ENCODE results near the gene VTI1A. TPM values are rescaled to one million over a fixed set of nuclear protein-coding genes. Genes with fewer than 3 reads are reported as not detected.

VTI1A gene
- total RNA-seq, 1 experiment from 2014 or later: 44.4 TPM

- H3K4me3 Mint-ChIP-seq (ENCODE audit: unreplicated experiment): no peak overlapping the region
- ChIA-PET CTCF (interaction anchor here (1.1 kb wide), 1 partner anchor 228 kb away, joined by 3 read pairs; no protein-coding TSS in a partner anchor), POLR2A (no interaction called here)
- no TSS peak for BruUV-seq (replicated peaks)
- intact Hi-C loops (cut with micrococcal nuclease): no loop called here
- H3K36me3 Mint-ChIP-seq (ENCODE audit: insufficient read depth, unreplicated experiment): no peaks in the 10 kb centered on the region
- peak; percentile 34 for DNase-seq (ENCODE audit: unreplicated experiment)
- TF ChIP-seq CTCF (IDR thresholded peaks at IDR 0.05; ENCODE audit: unreplicated experiment): no peak
- peak overlapping the region; percentile 17 for H3K27ac Mint-ChIP-seq (ENCODE audit: low read depth, unreplicated experiment)
- H3K9me3 Mint-ChIP-seq (ENCODE audit: unreplicated experiment): peaks cover 12% of the 10 kb centered on the region
- peaks cover 12% of the 10 kb centered on the region for H3K4me1 Mint-ChIP-seq (ENCODE audit: insufficient read depth, unreplicated experiment)
- H3K27me3 Mint-ChIP-seq (ENCODE audit: insufficient read depth, unreplicated experiment): no peaks in the 10 kb centered on the region
Measured at GRCh38 chr10:112792487-112793201, 345.6 kb downstream of the VTI1A start.

GRCh38 chr10:112793202-112793921 is 346.3 kb downstream of the VTI1A start:
- intact Hi-C loops (cut with micrococcal nuclease): no loop called here
- ChIA-PET CTCF (interaction anchor here (1.1 kb wide), 1 partner anchor 229 kb away, joined by 3 read pairs; no protein-coding TSS in a partner anchor), POLR2A (no interaction called here)
- BruUV-seq (replicated peaks): no TSS peak
- Mint-ChIP-seq H3K4me1 (ENCODE audit: insufficient read depth, unreplicated experiment) (peaks cover 12% of the 10 kb centered on the region), H3K9me3 (ENCODE audit: unreplicated experiment) (peaks cover 12% of the 10 kb centered on the region), H3K27me3 (ENCODE audit: insufficient read depth, unreplicated experiment) (no peaks in the 10 kb centered on the region), H3K36me3 (ENCODE audit: insufficient read depth, unreplicated experiment) (no peaks in the 10 kb centered on the region), H3K27ac (ENCODE audit: low read depth, unreplicated experiment) (peak overlapping the region; percentile 17), H3K4me3 (ENCODE audit: unreplicated experiment) (no peak overlapping the region)
- TF ChIP-seq CTCF (IDR thresholded peaks at IDR 0.05; ENCODE audit: unreplicated experiment): no peak
- DNase-seq (ENCODE audit: unreplicated experiment): peak; percentile 38

- Mint-ChIP-seq H3K36me3 (ENCODE audit: insufficient read depth, unreplicated experiment) (no peaks in the 10 kb centered on the region), H3K27me3 (ENCODE audit: insufficient read depth, unreplicated experiment) (no peaks in the 10 kb centered on the region), H3K4me3 (ENCODE audit: unreplicated experiment) (no peak overlapping the region), H3K27ac (ENCODE audit: low read depth, unreplicated experiment) (no peak overlapping the region), H3K4me1 (ENCODE audit: insufficient read depth, unreplicated experiment) (peaks cover 12% of the 10 kb centered on the region), H3K9me3 (ENCODE audit: unreplicated experiment) (peaks cover 10% of the 10 kb centered on the region)
- BruUV-seq (replicated peaks): no TSS peak
- no peak for DNase-seq (ENCODE audit: unreplicated experiment)
- TF ChIP-seq CTCF (IDR thresholded peaks at IDR 0.05; ENCODE audit: unreplicated experiment): no peak
- ChIA-PET POLR2A (no interaction called here), CTCF (interaction anchor here (1.0 kb wide), 1 partner anchor 12 kb away, joined by 9 read pairs; no protein-coding TSS in a partner anchor)
- intact Hi-C loops (cut with micrococcal nuclease): no loop called here
Measured at GRCh38 chr10:112794201-112794600, 347.2 kb downstream of the VTI1A start.

GRCh38 chr10:112795067-112795466 is 348.1 kb downstream of the VTI1A start:
- POLR2A ChIA-PET: interaction anchor here (0.6 kb wide), 1 partner anchor 16 kb away, joined by 3 read pairs; no protein-coding TSS in a partner anchor
- Mint-ChIP-seq H3K4me1 (ENCODE audit: insufficient read depth, unreplicated experiment) (peaks cover 12% of the 10 kb centered on the region), H3K27ac (ENCODE audit: low read depth, unreplicated experiment) (no peak overlapping the region), H3K27me3 (ENCODE audit: insufficient read depth, unreplicated experiment) (no peaks in the 10 kb centered on the region), H3K36me3 (ENCODE audit: insufficient read depth, unreplicated experiment) (no peaks in the 10 kb centered on the region), H3K9me3 (ENCODE audit: unreplicated experiment) (peaks cover 1% of the 10 kb centered on the region), H3K4me3 (ENCODE audit: unreplicated experiment) (no peak overlapping the region)
- no TSS peak for BruUV-seq (replicated peaks)
- no peak for DNase-seq (ENCODE audit: unreplicated experiment)
- CTCF ChIA-PET: interaction anchor here (1.0 kb wide), 1 partner anchor 12 kb away, joined by 9 read pairs; no protein-coding TSS in a partner anchor
- intact Hi-C loops (cut with micrococcal nuclease): no loop called here
- TF ChIP-seq CTCF (IDR thresholded peaks at IDR 0.05; ENCODE audit: unreplicated experiment): no peak

All from MCF 10A (cell line).